Stimulated activated naive CD8-positive, alpha-beta T cell treated with anti-CD3 and anti-CD28 coated beads, Interleukin-15, amount 100 ng/mL, for 72 hours (primary cell): ENCODE data around the gene MUC7.
A peak's percentile ranks its signal among the peaks of the same experiment; 100 is the strongest.

Experiments used
- ATAC-seq: fragments of 150-1000 bp; cut with Tn5 transposase; 2 replicates; pipeline ENCODE4 v1.10.0; 2021; ENCODE audit warnings: mild to moderate bottlenecking, moderate library complexity
- DNase-seq, 2 donors: peaks; one replicate each; pipeline ENCODE4 v3.0.0; 2021 to 2022
- H3K27ac Mint-ChIP-seq, 2 donors: one replicate each; pipeline ENCODE4 v1.8.0; 2022; ENCODE audit warnings: mild to moderate bottlenecking in 2 of 2, mixed read lengths in 2 of 2, moderate library complexity in 2 of 2
- H3K27me3 Mint-ChIP-seq: one replicate; pipeline ENCODE4 v1.8.0; 2022; ENCODE audit warnings: mixed read lengths
- H3K4me1 Mint-ChIP-seq: one replicate; pipeline ENCODE4 v1.8.0; 2022; ENCODE audit warnings: mild to moderate bottlenecking, mixed read lengths
- H3K4me3 Mint-ChIP-seq, 2 donors: one replicate each; pipeline ENCODE4 v1.8.0; 2022; ENCODE audit warnings: mild to moderate bottlenecking in 2 of 2, mixed read lengths in 2 of 2, moderate library complexity in 1 of 2
- H3K9me3 Mint-ChIP-seq, 2 donors: one replicate each; pipeline ENCODE4 v1.8.0; 2022; ENCODE audit warnings: mixed read lengths in 2 of 2

MUC7 gene

GRCh38 chr4:70515367-70516250 is 43.6 kb downstream of the MUC7 start:
- no peak overlapping the region for H3K27ac Mint-ChIP-seq
- ATAC-seq, result no peak
- H3K4me3 Mint-ChIP-seq, result no peak overlapping the region
- no peak for DNase-seq
- H3K27me3 Mint-ChIP-seq, result peaks cover 13% of the 10 kb centered on the region
- no peaks in the 10 kb centered on the region for H3K4me1 Mint-ChIP-seq
- H3K9me3 Mint-ChIP-seq, result no peaks in the 10 kb centered on the region

- Mint-ChIP-seq H3K27me3 (peaks cover 13% of the 10 kb centered on the region), H3K4me3 (no peak within 1 kb of the TSS), H3K27ac (peak within 1 kb of the TSS in 1 of 2 donors; percentile 60), H3K9me3 (no peaks in the 10 kb centered on the region), H3K4me1 (no peaks in the 10 kb centered on the region)
- DNase-seq (no peak), ATAC-seq (no peak)
Measured at GRCh38 chr4:70518269-70518668, 46.3 kb downstream of the MUC7 start, which contains the start of gene AMTN. TSS of gene AMTN (plus strand) at chr4:70518569. CDS start at chr4:70518778, 209 bp downstream.

- Mint-ChIP-seq H3K27ac (no peak overlapping the region), H3K4me3 (no peak overlapping the region), H3K4me1 (no peaks in the 10 kb centered on the region), H3K27me3 (peaks cover 8% of the 10 kb centered on the region), H3K9me3 (no peaks in the 10 kb centered on the region)
- ATAC-seq (no peak), DNase-seq (no peak)
Measured at GRCh38 chr4:70518716-70519115, 46.7 kb downstream of the MUC7 start.

- ATAC-seq, result no peak
- Mint-ChIP-seq H3K4me3 (no peak overlapping the region), H3K27me3 (peaks cover 8% of the 10 kb centered on the region), H3K9me3 (no peaks in the 10 kb centered on the region), H3K27ac (no peak overlapping the region), H3K4me1 (no peaks in the 10 kb centered on the region)
- DNase-seq, result no peak
Measured at GRCh38 chr4:70522626-70523025, 50.6 kb downstream of the MUC7 start.

GRCh38 chr4:70530997-70531396 is 59.0 kb downstream of the MUC7 start:
- DNase-seq (no peak), ATAC-seq (no peak)
- Mint-ChIP-seq H3K27me3 (no peaks in the 10 kb centered on the region), H3K4me1 (no peaks in the 10 kb centered on the region), H3K4me3 (no peak overlapping the region), H3K27ac (peak overlapping the region in 1 of 2 donors; percentile 35), H3K9me3 (no peaks in the 10 kb centered on the region)

GRCh38 chr4:70531981-70532380 is 60.0 kb downstream of the MUC7 start:
- H3K4me3 Mint-ChIP-seq, result no peak overlapping the region
- H3K9me3 Mint-ChIP-seq, result no peaks in the 10 kb centered on the region
- DNase-seq (no peak), ATAC-seq (no peak)
- no peaks in the 10 kb centered on the region for H3K4me1 Mint-ChIP-seq
- no peaks in the 10 kb centered on the region for H3K27me3 Mint-ChIP-seq
- no peak overlapping the region for H3K27ac Mint-ChIP-seq
